IPS-18a (cell line): ENCODE results near the gene GHRL.
A peak's percentile ranks its signal among the peaks of the same experiment; 100 is the strongest.

Experiments used
- H3K27ac ChIP-seq: one replicate; pipeline ENCODE4 v1.5.1; 2013; ENCODE audit warnings: low read length
- H3K27me3 ChIP-seq: one replicate; pipeline ENCODE4 v1.6.1; 2013; ENCODE audit warnings: mild to moderate bottlenecking, low read length; ENCODE audit not compliant: control insufficient read depth, insufficient read depth
- H3K36me3 ChIP-seq: one replicate; pipeline ENCODE4 v1.6.1; 2013; ENCODE audit warnings: low read depth, low read length; ENCODE audit not compliant: control insufficient read depth
- H3K4me1 ChIP-seq: one replicate; pipeline ENCODE4 v1.6.1; 2013; ENCODE audit warnings: low read depth, low read length; ENCODE audit not compliant: control insufficient read depth
- H3K4me3 ChIP-seq: one replicate; pipeline ENCODE4 v1.5.1; 2013; ENCODE audit warnings: low read length
- H3K9ac ChIP-seq: one replicate; pipeline ENCODE4 v1.6.1; 2013; ENCODE audit warnings: mild to moderate bottlenecking, low read length, moderate library complexity
- H3K9me3 ChIP-seq: one replicate; pipeline ENCODE4 v1.6.1; 2013; ENCODE audit warnings: low read depth, low read length; ENCODE audit not compliant: control insufficient read depth

Gene GHRL

DNA sequence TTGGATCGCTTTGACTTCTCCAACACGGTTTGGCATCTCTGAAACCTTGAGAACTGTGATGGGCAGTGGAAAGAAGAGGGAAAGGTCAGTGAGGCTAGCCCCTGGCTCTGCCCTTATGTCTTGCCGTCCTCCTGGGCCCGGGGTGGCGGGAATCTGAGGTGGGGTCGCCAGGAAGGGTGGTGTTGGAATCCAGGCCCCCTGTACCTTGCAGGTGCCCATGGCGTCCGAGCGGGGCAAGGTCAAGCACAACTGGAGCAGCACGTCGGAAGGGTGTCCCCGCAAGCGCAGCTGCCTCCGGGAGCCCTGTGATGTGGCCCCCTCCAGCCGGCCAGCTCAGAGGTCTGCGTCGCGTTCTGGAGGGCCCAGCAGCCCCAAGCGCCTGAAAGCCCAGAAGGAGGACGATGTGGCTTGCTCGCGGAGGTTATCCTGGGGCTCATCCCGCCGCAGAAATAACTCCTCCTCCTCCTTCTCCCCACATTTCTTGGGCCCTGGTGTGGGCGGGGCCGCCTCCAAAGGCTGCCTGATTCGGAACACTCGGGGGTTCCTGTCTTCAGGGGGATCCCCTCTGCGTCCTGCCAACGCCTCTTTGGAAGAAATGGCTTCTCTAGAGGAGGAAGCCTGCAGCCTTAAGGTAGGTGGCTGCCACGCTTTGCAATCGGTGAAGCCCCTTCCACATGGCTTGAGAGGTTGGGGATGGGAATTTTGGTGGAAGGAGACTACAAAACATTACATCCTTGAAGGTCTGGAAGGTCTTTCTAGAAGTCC lies 43.6 kb downstream of the GHRL start:
- Histone ChIP-seq H3K4me1 (peaks cover 10% of the 10 kb centered on the region), H3K27ac (no peak overlapping the region)

DNA sequence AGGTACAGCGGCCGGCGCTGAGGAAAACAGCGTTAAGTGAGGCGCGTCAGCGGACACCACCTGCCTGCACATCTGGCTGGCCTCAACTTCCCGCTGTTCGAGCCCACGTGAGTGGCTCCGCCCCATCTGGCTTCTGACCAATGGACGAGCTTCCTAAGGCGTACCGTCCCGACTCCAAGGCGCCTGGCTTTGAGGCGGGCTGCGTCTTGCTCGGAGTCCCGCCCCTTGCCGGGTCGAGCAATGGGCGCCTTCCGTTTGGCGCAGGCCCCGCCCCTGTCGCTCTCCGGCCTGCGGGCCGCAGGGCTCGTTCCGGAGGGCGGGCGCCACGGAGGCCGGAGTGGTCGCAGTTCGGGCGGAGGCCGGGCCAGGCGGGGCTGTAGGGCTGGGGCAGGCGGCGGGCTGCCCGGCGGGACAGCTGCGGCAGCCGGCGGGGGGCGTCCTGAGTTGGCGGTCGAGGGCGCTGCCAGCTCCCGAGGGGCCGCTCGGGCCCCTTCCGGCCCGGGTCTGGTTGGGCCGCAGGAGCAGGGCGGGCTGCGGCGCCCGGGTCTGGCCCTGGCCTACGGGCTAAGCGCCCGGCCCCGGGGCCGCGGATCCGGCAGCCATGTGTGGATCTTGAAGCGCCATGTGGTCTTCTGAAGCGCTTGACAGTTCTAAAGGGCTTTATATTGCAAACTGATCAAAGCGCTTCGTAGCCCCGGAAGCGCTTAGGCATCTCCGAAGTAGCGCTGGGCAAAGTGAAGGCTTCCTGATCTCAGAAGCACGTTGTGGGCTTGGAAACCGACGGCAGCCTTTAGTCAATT lies 44.4 kb downstream of the GHRL start, which contains the start of gene TATDN2:
Gene TATDN2, plus strand, starts transcription at position 276 of the 800 bp plus-strand sequence. CDS start 742 bp downstream, outside the sequence.
- no peak within 1 kb of the TSS for H3K27ac ChIP-seq
- peaks cover 4% of the 10 kb centered on the region for H3K36me3 ChIP-seq
- H3K27me3 ChIP-seq: no peaks in the 10 kb centered on the region
- peaks cover 10% of the 10 kb centered on the region for H3K9me3 ChIP-seq
- H3K9ac ChIP-seq: peak within 1 kb of the TSS; percentile 78
- peak within 1 kb of the TSS; percentile 89 for H3K4me3 ChIP-seq
- peaks cover 10% of the 10 kb centered on the region for H3K4me1 ChIP-seq

More for the DNA sequence above, 43.6 kb downstream of the GHRL start:
- H3K9ac ChIP-seq: peak overlapping the region; percentile 78
- H3K27me3 ChIP-seq: no peaks in the 10 kb centered on the region
- peak overlapping the region; percentile 89 for H3K4me3 ChIP-seq
- H3K9me3 ChIP-seq: peaks cover 10% of the 10 kb centered on the region
- H3K36me3 ChIP-seq: peaks cover 6% of the 10 kb centered on the region

DNA sequence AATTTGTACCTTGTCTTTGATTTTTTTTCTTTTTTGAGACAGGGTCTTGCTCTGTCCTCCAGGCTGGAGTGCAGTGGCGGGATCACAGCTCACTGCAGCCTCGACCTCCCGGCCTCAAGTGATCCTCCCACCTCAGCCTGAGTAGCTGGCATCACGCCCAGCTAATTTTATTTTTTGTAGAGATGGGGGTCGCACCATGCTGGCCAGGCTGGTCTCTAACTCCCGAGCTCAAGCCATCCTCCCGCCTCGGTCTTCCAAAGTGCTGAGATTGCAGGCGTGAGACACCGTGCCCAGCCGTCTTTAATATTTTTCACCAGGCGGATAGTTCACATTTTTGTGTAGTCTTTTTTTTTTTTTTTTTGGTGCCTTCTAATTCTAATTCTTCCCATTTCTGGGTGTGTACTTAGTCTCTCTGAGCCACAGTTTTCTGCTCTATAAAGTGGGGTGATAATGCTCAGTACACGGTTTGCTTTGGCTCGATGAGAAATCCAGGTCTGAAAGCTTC lies 45.0 kb downstream of the GHRL start:
- no peak overlapping the region for H3K9ac ChIP-seq

DNA sequence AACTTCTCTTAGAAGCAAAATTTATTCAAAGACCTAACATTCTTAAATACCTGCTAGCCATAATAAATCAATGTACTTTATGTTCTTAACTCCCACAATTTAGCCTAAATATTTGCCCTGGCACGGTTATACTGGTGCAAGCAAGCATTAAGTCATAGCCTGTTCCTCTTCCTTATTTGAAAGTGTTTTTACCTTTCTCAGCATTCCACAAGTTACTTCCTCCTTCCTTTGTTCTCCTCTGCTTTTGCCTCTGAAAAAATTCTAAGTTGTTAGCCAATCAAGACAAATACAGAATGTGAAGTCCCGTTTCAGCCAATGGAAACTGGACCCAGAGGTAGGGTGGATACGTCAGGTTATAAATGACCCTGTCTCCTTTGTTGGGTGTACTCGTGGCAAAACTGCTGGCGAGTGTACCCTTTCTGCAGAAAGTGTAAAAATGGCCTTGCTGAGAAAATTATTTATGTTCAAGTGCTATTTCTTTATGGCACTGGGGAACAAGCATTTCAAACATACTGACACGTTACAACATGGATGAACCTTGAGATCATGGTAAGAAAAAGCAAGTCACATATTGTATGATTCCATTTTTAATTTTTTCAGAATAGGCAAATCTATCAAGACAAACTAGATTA lies 47.5 kb downstream of the GHRL start:
- Histone ChIP-seq H3K27me3 (no peaks in the 10 kb centered on the region), H3K36me3 (no peaks in the 10 kb centered on the region), H3K4me1 (peaks cover 10% of the 10 kb centered on the region), H3K4me3 (no peak overlapping the region), H3K9me3 (peaks cover 10% of the 10 kb centered on the region), H3K27ac (no peak overlapping the region), H3K9ac (no peak overlapping the region)

More for the DNA sequence above, 45.0 kb downstream of the GHRL start:
- Histone ChIP-seq H3K9me3 (peaks cover 10% of the 10 kb centered on the region), H3K36me3 (no peaks in the 10 kb centered on the region), H3K27ac (no peak overlapping the region), H3K27me3 (no peaks in the 10 kb centered on the region), H3K4me3 (peak overlapping the region; percentile 45), H3K4me1 (peaks cover 10% of the 10 kb centered on the region)

DNA sequence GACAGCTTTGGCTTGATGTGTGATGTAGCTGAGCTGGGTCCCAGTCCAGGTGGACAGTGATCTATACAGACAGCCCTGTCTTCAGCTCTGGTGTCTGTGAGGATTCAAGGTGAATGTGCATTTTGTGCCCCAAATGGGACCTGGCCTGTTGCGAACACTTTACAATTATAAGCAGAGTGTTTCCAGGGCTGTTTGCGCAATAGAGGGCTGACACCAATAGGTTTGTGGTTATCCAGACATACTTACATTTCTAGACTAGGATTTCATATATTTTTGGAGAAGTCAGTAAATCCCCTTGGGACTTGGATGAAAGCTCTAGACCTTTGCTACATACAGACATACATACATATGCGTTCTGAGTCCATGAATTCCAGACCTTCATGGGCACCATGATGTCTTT lies 48.7 kb downstream of the GHRL start:
- Histone ChIP-seq H3K27ac (no peak overlapping the region), H3K9ac (no peak overlapping the region), H3K27me3 (no peaks in the 10 kb centered on the region), H3K4me1 (peaks cover 4% of the 10 kb centered on the region), H3K4me3 (no peak overlapping the region), H3K36me3 (no peaks in the 10 kb centered on the region), H3K9me3 (peaks cover 10% of the 10 kb centered on the region)

DNA sequence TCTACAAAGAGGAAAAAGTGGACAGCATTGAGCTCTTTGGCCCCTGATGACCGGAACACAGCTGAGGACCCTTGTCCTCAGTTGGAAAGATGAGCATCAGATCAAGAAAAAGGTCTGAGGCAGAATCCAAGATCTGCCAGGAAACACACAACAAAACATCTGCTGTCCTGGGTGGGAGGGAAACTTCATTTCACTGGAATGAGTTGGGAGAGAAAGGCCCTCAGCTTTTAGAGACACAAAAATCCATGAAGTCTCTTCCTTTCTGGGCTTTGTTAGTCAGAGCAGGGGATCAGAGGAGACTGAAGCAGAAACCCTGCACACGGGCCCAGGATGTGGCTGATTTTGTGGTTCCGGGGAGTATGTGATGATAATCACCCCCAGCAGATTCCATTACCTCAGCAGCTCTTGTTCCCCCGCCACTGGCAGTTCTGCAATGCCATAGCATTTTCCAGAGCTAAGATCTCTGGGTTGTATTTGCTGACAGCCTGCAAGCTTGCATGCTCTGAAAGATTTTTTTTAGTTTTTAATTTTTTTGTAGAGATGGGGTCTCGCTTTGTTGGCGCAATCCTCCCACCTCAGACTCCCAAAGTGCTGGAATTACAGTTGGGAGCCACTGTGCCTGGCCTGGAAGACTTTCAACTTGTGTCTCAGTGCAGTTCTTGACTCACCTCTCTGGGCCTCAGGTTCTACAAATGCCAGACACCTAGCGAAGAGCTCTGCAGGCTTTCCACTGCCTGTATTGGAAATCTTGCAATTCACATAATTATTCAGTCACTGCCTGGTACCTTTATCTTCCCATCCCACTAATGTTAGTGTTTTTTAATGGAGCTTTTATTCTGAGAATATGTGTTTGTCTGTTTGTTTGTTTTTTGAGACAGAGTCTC lies 50.3 kb downstream of the GHRL start:
- Histone ChIP-seq H3K9ac (no peak overlapping the region), H3K27ac (no peak overlapping the region)

DNA sequence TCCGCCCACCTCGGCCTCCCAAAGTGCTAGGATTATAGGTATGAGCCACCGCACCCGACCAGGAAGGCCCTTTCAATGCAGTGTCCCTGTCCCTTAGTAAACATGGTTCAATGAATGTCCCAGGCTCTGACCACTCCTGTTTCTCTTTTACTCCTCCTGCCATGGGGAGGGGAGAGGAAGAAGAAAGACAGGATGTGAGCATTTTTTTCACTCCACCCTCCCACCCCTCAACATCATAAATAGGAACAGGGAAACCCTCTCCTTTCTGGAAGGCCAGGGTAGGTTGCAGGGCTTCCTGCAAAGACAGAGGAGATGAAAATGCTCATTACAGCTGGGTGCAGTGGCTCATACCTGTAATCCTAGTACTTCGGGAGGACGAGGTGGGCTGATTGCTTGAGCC lies 51.9 kb downstream of the GHRL start:
- Histone ChIP-seq H3K27me3 (no peaks in the 10 kb centered on the region), H3K9me3 (peaks cover 6% of the 10 kb centered on the region), H3K4me3 (no peak overlapping the region), H3K36me3 (no peaks in the 10 kb centered on the region), H3K4me1 (no peaks in the 10 kb centered on the region), H3K27ac (no peak overlapping the region), H3K9ac (no peak overlapping the region)

More for the DNA sequence above, 50.3 kb downstream of the GHRL start:
- Histone ChIP-seq H3K27me3 (no peaks in the 10 kb centered on the region), H3K36me3 (no peaks in the 10 kb centered on the region), H3K9me3 (peaks cover 10% of the 10 kb centered on the region), H3K4me3 (no peak overlapping the region), H3K4me1 (no peaks in the 10 kb centered on the region)

DNA sequence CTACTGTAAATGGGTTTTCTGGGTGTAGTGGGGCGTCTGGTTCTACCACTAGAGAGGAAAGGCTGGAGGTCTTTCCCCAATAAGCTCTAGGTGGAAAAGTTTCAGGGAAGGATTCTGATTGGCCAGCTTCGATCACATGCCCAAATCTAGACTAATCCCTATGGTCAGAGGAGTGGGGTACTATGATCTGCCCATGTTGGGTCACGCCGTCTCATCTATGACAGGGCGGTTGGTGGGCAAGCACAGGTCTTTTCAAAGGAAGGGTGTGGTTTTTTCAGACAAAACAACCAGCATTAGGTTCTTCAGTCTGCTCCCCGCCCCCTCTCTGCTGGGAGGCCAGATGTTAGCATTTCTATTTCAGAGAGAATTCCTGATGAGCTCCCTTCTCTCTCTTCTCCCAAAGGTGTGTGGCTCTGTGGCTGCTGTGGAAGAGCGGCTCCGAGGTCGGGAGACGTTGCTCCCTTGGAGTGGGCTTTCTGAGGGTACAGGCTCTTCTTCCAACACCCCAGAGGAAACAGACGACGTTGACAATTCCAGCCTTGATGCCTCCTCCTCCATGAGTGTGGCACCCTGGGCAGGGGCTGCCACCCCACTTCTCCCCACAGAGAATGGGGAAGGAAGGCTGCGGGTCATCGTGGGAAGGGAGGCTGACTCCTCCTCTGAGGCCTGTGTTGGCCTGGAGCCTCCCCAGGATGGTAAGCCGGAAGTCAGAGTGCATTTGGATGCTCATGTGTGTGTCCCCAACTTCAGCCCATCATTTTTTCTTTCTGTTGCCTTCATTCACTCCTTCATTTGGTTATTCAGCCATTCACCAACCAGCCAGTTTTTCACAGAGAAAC lies 54.2 kb downstream of the GHRL start:
- H3K27me3 ChIP-seq: no peaks in the 10 kb centered on the region
- peaks cover 3% of the 10 kb centered on the region for H3K4me1 ChIP-seq
- H3K9ac ChIP-seq: no peak overlapping the region
- no peak overlapping the region for H3K27ac ChIP-seq
- no peaks in the 10 kb centered on the region for H3K36me3 ChIP-seq
- H3K4me3 ChIP-seq: no peak overlapping the region
- H3K9me3 ChIP-seq: no peaks in the 10 kb centered on the region
